ENCODE measurements around the gene RYR3. TPM values are rescaled to one million over a fixed set of nuclear protein-coding genes. Genes with fewer than 3 reads are reported as not detected.

Gene RYR3
- total and polyA plus RNA-seq, 10 of the 15 experiments (the other 5 are each of a cell fraction or from before 2014, with no cell fraction given): under 0.01 to 0.44 (median 0.16) TPM; not detected in 5

DNA sequence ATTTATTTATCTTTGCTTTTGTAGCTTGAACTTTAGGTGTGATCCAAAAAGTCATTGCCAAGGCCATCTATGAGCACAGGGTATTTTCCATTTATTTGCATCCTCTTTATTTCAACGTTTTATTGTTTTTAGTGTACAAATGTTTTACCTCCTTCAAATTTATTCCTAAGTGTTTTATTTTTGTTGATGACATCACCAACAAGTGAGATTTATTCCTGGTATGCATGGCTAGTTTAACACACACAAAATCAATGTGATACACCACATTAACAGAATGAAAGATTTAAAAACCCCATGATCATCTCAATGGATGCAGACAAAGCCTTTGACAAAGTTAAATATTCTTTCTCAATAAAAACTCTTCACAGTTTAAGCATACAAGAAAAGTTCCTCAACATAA lies 591.3 kb downstream of the RYR3 start:
- SMC1A ChIA-PET (ENCODE audit: uncharacterized antibody, unreplicated experiment): no interaction called here
- intact Hi-C loops (cut with micrococcal nuclease; ENCODE audit: unreplicated experiment) (no loop called here), in situ Hi-C loops (cut with MboI) (no loop called here)
- ATAC-seq (no peak), FAIRE-seq (no peak), DNase-seq (ENCODE audit: low read depth, low spot score) (no peak)
- POLR2A ChIA-PET: no interaction called here
- Histone ChIP-seq H3K27ac (ENCODE audit: control insufficient read depth, insufficient read depth) (no peak overlapping the region), H3K9ac (ENCODE audit: control insufficient read depth, insufficient read depth, low read length) (no peak overlapping the region), H3K4me2 (ENCODE audit: control insufficient read depth, insufficient read depth) (no peak overlapping the region), H3K36me3 (ENCODE audit: control insufficient read depth in 2 of 2, insufficient read depth in 2 of 2, low read length in 1 of 2) (no peaks in the 10 kb centered on the region), H3K79me2 (ENCODE audit: control insufficient read depth, insufficient read depth, low read length) (no peaks in the 10 kb centered on the region), H3K27me3 (replicated peaks in 1 of 2; ENCODE audit: control insufficient read depth in 2 of 2, insufficient read depth in 2 of 2, low read length in 1 of 2) (no peaks in the 10 kb centered on the region), H3K4me3 (no peak overlapping the region), H4K20me1 (ENCODE audit: control insufficient read depth, insufficient read depth) (no peaks in the 10 kb centered on the region), H2AFZ (ENCODE audit: control insufficient read depth, low read depth, low read length) (no peak overlapping the region), H3K9me3 (replicated peaks; ENCODE audit: control insufficient read depth, insufficient read depth, low read length) (no peaks in the 10 kb centered on the region), H3K4me1 (ENCODE audit: control insufficient read depth, insufficient read depth, low read length) (no peaks in the 10 kb centered on the region; the same call in 1 of the 2 replicates)
- CTCF ChIA-PET: no interaction called here
- WGBS (ENCODE audit: insufficient coverage, insufficient replicate concordance, low lambda C conversion rate, missing lambda C conversion rate): 0% methylated on average over 1 of the region's 1 CpG
- BruUV-seq (replicated peaks): no TSS peak
- no peak for TF ChIP-seq YBX1 (IDR thresholded peaks at IDR 0.05)
- no peak for TF ChIP-seq NR2C1 (IDR thresholded peaks at IDR 0.05)
- no peak for TF ChIP-seq HDGF (IDR thresholded peaks at IDR 0.05)
- TF ChIP-seq TARDBP (IDR thresholded peaks at IDR 0.05; ENCODE audit: borderline replicate concordance): no peak
- TF ChIP-seq CBFB (IDR thresholded peaks at IDR 0.05; ENCODE audit: low read depth): no peak
- no peak for TF ChIP-seq POLR2AphosphoS2 (IDR thresholded peaks at IDR 0.05; ENCODE audit: low read depth, low read length)
- TF ChIP-seq, protein P1, sequence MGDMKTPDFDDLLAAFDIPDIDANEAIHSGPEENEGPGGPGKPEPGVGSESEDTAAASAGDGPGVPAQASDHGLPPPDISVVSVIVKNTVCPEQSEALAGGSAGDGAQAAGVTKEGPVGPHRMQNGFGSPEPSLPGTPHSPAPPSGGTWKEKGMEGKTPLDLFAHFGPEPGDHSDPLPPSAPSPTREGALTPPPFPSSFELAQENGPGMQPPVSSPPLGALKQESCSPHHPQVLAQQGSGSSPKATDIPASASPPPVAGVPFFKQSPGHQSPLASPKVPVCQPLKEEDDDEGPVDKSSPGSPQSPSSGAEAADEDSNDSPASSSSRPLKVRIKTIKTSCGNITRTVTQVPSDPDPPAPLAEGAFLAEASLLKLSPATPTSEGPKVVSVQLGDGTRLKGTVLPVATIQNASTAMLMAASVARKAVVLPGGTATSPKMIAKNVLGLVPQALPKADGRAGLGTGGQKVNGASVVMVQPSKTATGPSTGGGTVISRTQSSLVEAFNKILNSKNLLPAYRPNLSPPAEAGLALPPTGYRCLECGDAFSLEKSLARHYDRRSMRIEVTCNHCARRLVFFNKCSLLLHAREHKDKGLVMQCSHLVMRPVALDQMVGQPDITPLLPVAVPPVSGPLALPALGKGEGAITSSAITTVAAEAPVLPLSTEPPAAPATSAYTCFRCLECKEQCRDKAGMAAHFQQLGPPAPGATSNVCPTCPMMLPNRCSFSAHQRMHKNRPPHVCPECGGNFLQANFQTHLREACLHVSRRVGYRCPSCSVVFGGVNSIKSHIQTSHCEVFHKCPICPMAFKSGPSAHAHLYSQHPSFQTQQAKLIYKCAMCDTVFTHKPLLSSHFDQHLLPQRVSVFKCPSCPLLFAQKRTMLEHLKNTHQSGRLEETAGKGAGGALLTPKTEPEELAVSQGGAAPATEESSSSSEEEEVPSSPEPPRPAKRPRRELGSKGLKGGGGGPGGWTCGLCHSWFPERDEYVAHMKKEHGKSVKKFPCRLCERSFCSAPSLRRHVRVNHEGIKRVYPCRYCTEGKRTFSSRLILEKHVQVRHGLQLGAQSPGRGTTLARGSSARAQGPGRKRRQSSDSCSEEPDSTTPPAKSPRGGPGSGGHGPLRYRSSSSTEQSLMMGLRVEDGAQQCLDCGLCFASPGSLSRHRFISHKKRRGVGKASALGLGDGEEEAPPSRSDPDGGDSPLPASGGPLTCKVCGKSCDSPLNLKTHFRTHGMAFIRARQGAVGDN (IDR thresholded peaks at IDR 0.05): no peak
- TF ChIP-seq RAD51 (IDR thresholded peaks at IDR 0.05): no peak
- no peak for TF ChIP-seq ZNF622 (IDR thresholded peaks at IDR 0.05)
- no peak for TF ChIP-seq GABPA (IDR thresholded peaks at IDR 0.05; ENCODE audit: low read depth)
- TF ChIP-seq, protein P2, sequence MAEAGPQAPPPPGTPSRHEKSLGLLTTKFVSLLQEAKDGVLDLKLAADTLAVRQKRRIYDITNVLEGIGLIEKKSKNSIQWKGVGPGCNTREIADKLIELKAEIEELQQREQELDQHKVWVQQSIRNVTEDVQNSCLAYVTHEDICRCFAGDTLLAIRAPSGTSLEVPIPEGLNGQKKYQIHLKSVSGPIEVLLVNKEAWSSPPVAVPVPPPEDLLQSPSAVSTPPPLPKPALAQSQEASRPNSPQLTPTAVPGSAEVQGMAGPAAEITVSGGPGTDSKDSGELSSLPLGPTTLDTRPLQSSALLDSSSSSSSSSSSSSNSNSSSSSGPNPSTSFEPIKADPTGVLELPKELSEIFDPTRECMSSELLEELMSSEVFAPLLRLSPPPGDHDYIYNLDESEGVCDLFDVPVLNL (IDR thresholded peaks at IDR 0.05; ENCODE audit: low read depth, low read length): no peak
- TF ChIP-seq NFIC (IDR thresholded peaks at IDR 0.05; ENCODE audit: low read depth, low read length): no peak
- TF ChIP-seq, protein P3, sequence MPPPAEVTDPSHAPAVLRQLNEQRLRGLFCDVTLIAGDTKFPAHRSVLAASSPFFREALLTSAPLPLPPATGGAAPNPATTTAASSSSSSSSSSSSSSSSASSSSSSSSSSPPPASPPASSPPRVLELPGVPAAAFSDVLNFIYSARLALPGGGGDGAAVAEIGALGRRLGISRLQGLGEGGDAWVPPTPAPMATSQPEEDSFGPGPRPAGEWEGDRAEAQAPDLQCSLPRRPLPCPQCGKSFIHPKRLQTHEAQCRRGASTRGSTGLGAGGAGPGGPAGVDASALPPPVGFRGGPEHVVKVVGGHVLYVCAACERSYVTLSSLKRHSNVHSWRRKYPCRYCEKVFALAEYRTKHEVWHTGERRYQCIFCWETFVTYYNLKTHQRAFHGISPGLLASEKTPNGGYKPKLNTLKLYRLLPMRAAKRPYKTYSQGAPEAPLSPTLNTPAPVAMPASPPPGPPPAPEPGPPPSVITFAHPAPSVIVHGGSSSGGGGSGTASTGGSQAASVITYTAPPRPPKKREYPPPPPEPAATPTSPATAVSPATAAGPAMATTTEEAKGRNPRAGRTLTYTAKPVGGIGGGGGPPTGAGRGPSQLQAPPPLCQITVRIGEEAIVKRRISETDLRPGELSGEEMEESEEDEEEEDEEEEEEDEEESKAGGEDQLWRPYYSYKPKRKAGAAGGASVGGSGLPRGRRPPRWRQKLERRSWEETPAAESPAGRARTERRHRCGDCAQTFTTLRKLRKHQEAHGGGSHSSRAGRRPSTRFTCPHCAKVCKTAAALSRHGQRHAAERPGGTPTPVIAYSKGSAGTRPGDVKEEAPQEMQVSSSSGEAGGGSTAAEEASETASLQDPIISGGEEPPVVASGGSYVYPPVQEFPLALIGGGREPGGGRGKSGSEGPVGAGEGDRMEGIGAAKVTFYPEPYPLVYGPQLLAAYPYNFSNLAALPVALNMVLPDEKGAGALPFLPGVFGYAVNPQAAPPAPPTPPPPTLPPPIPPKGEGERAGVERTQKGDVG (CRISPR knock-in tag; IDR thresholded peaks at IDR 0.05): no peak
- TF ChIP-seq CBX5 (IDR thresholded peaks at IDR 0.05; ENCODE audit: low read depth): no peak
- no peak for TF ChIP-seq ZNF207 (IDR thresholded peaks at IDR 0.05; ENCODE audit: borderline replicate concordance)
- RAD21 ChIA-PET (ENCODE audit: unreplicated experiment): no interaction called here
